Upper lobe of left lung (tissue), 6 donors: ENCODE measurements around the gene INTS14. TPM values are rescaled to one million over a fixed set of nuclear protein-coding genes. Genes with fewer than 3 reads are reported as not detected.
A peak's percentile ranks its signal among the peaks of the same experiment; 100 is the strongest.
"Not testable (repeated sequence)": the region's sequence is repeated elsewhere in the genome, so short reads cannot be mapped to it uniquely, and the experiment has no call there.

Source experiments
- ATAC-seq, 2 donors: fragments of 200-7000 bp; cut with Tn5 transposase; one replicate each; pipeline ENCODE4 v1.9.1; 2022; ENCODE audit warnings: mild to moderate bottlenecking in 2 of 2, moderate library complexity in 2 of 2; ENCODE audit not compliant: low FRiP score in 2 of 2
- DNase-seq, 2 donors: peaks; one replicate each; pipeline ENCODE4 v3.0.0-alpha.2; 2019 to 2020
- H3K27ac ChIP-seq, 4 donors: fragments of 200-600 bp; sonication (generic); one replicate each; pipeline ENCODE4 v1.5.1; 2016 to 2019
- H3K27me3 ChIP-seq, 4 donors: fragments of 200-600 bp; sonication (generic); one replicate each; pipeline ENCODE4 v1.5.1; 2017 to 2019
- H3K36me3 ChIP-seq, 4 donors: fragments of 200-600 bp; sonication (generic); one replicate each; pipeline ENCODE4 v1.5.1; 2016 to 2019
- H3K4me1 ChIP-seq, 4 donors: fragments of 200-600 bp; sonication (generic); one replicate each; pipeline ENCODE4 v1.5.1; 2018 to 2019
- H3K4me3 ChIP-seq, 4 donors: fragments of 200-600 bp; sonication (generic); one replicate each; pipeline ENCODE4 v1.5.1; 2017 to 2019; ENCODE audit warnings: mild to moderate bottlenecking in 2 of 4, moderate library complexity in 1 of 4
- H3K9me3 ChIP-seq, 4 donors: fragments of 200-600 bp; sonication (generic); one replicate each; pipeline ENCODE4 v1.5.1; 2018 to 2019
- EP300 ChIP-seq, 4 donors: sonication (generic); formaldehyde crosslinking; IDR thresholded peaks; one replicate each; pipeline ENCODE4 v1.5.1; 2017; ENCODE audit warnings: antibody characterized with exemption in 4 of 4, control low read depth in 2 of 4
- POLR2A ChIP-seq, 4 donors: fragments of 450-650 bp; IDR thresholded peaks; one replicate each; pipeline ENCODE4 v1.5.1; 2016 to 2017; ENCODE audit warnings: antibody characterized with exemption in 4 of 4, mild to moderate bottlenecking in 2 of 4
- POLR2AphosphoS5 ChIP-seq, 2 donors: sonication (generic); formaldehyde crosslinking; IDR thresholded peaks; one replicate each; pipeline ENCODE4 v1.5.1; 2017; ENCODE audit warnings: antibody characterized with exemption in 2 of 2
- WGBS, 2 donors: methylation state at CpG; one replicate each; pipeline ENCODE4 v1.1.5; 2017 to 2018; 5-methylcytosine and 5-hydroxymethylcytosine counted together
- total RNA-seq, 6 donors: library from RNA; depleted of rRNA in 4 of 6; stranded (reverse); fragments of >200 nt in 4 of 6; gene quantifications; one replicate each; pipeline versions ENCODE4 v1.1.0 to v1.2.1, GENCODE V29; 2016 to 2021
- TF ChIP-seq, protein P1 (sequence below), 6 experiments: fragments of 450-650 bp in 4 of 6; fragments of 200-600 bp in 2 of 6; sonication (generic) in 2 of 6; IDR thresholded peaks; one replicate each; pipeline ENCODE4 v1.5.1; 2016 to 2019; ENCODE audit warnings: antibody characterized with exemption in 6 of 6
- donor health status: DM: no; HTN: no; CAD: no; lungs with moderate emphysema.
- donor health status: DM: no; HTN: yes; CAD: no; lungs with severe emphysema.

Gene INTS14
- total RNA-seq, 6 donors from 2014 or later = 25.1 to 44.4 (median 30.0) TPM

DNA sequence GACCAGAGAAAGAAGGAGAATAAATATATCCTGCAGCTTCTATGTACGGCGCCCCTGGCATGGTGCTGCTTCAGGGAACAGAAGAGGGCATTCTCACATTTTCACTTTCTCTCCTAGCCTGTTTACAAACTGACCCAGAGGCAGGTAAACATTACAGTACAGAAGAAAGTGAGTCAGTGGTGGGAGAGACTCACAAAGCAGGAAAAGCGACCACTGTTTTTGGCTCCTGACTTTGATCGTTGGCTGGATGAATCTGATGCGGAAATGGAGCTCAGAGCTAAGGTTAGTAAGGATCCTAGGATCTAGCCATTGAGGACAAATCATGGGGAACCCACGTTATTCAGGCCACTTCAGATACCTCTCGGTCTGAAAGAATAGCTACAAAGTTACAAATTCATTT, 54.3 kb downstream of the INTS14 start:
- no peak overlapping the region for H3K27ac ChIP-seq
- DNase-seq = no peak
- 94 to 98% methylated on average over 7 of the region's 7 CpGs for WGBS, 2 donors
- H3K36me3 ChIP-seq = peaks cover 2 to 41% (median 21%) of the 10 kb centered on the region in 4 donors
- ATAC-seq = peak in 1 of 2 donors; percentile 37
- H3K9me3 ChIP-seq = no peaks in the 10 kb centered on the region
- TF ChIP-seq POLR2AphosphoS5 (IDR thresholded peaks at IDR 0.05) (no peak), POLR2A (IDR thresholded peaks at IDR 0.05) (no peak), EP300 (IDR thresholded peaks at IDR 0.05) (no peak)
- TF ChIP-seq, protein P1, sequence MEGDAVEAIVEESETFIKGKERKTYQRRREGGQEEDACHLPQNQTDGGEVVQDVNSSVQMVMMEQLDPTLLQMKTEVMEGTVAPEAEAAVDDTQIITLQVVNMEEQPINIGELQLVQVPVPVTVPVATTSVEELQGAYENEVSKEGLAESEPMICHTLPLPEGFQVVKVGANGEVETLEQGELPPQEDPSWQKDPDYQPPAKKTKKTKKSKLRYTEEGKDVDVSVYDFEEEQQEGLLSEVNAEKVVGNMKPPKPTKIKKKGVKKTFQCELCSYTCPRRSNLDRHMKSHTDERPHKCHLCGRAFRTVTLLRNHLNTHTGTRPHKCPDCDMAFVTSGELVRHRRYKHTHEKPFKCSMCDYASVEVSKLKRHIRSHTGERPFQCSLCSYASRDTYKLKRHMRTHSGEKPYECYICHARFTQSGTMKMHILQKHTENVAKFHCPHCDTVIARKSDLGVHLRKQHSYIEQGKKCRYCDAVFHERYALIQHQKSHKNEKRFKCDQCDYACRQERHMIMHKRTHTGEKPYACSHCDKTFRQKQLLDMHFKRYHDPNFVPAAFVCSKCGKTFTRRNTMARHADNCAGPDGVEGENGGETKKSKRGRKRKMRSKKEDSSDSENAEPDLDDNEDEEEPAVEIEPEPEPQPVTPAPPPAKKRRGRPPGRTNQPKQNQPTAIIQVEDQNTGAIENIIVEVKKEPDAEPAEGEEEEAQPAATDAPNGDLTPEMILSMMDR (IDR thresholded peaks at IDR 0.05) = no peak
- H3K4me1 ChIP-seq = no peaks in the 10 kb centered on the region
- H3K27me3 ChIP-seq = no peaks in the 10 kb centered on the region
- H3K4me3 ChIP-seq = no peak overlapping the region

DNA sequence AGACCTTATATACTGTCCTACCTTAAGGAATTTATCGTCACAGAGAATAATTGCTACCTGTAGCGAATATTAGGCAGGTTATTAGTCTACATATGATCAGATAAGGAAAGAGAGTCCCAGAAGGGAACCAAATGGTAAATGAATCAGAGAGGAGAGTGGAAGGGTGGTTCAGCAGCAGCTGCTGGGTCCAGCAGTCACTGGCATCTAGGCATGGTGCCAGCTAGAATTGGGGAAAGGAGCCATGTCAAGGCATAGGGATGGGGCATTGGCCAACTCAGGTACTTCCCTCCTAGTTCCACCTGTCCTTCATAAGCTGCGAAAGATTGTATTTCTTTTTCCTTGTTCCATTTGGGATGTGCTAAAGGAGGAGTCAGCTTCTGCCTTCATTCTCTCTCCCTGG, 57.2 kb downstream of the INTS14 start:
- no peak for ATAC-seq
- TF ChIP-seq POLR2A (IDR thresholded peaks at IDR 0.05) (no peak), EP300 (IDR thresholded peaks at IDR 0.05) (no peak), POLR2AphosphoS5 (IDR thresholded peaks at IDR 0.05) (no peak)
- TF ChIP-seq, protein P1 (IDR thresholded peaks at IDR 0.05) = no peak

DNA sequence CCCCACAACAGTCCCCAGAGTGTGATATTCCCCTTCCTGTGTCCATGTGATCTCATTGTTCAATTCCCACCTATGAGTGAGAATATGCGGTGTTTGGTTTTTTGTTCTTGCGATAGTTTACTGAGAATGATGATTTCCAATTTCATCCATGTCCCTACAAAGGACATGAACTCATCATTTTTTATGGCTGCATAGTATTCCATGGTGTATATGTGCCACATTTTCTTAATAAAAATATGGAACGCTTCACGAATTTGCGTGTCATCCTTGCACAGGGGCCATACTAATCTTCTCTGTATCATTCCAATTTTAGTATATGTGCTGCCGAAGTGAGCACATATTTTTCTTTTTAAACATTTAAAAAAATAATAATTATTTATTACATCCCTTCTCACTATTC, 58.1 kb downstream of the INTS14 start:
- 98 to 99% methylated on average over 5 of the region's 6 CpGs for WGBS, 2 donors
- not testable (repeated sequence) for H3K4me3 ChIP-seq, H3K27me3 ChIP-seq, H3K9me3 ChIP-seq, ATAC-seq, DNase-seq, H3K27ac ChIP-seq, H3K4me1 ChIP-seq
- H3K36me3 ChIP-seq = peaks cover 2 to 24% (median 10%) of the 10 kb centered on the region in 4 donors

More for the DNA sequence above, 57.2 kb downstream of the INTS14 start:
- peaks cover 2 to 32% (median 13%) of the 10 kb centered on the region in 4 donors for H3K36me3 ChIP-seq
- H3K9me3 ChIP-seq = no peaks in the 10 kb centered on the region
- H3K27me3 ChIP-seq = no peaks in the 10 kb centered on the region
- 95 to 97% methylated on average over 3 of the region's 3 CpGs for WGBS, 2 donors
- H3K27ac ChIP-seq = no peak overlapping the region
- no peak for DNase-seq
- H3K4me3 ChIP-seq = no peak overlapping the region
- peaks cover 0 to 4% (median 0%) of the 10 kb centered on the region in 4 donors for H3K4me1 ChIP-seq

DNA sequence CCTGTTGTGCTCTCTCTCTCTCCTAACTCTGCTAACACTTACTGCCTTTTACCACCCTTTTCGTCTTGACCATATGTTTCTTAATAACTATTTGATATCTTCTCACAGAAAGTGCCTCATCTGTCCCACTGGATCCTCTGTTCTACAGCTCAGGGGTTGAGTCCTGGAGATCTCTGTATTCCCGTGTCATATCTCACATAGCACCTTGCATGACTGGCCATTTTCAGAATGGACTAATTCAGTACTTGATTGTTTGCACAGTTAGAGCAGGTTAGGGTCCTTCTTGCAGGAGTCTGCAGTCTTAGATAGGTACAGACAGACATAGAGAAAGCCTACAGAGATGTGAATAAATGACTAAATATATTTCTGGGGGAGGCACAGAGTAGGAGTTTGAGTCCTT, 59.7 kb downstream of the INTS14 start:
- H3K4me3 ChIP-seq = no peak overlapping the region
- H3K4me1 ChIP-seq = peaks cover 0 to 4% (median 0%) of the 10 kb centered on the region in 4 donors
- DNase-seq (no peak), ATAC-seq (no peak)
- TF ChIP-seq EP300 (IDR thresholded peaks at IDR 0.05) = no peak
- TF ChIP-seq POLR2AphosphoS5 (IDR thresholded peaks at IDR 0.05) = no peak
- TF ChIP-seq, protein P1 (IDR thresholded peaks at IDR 0.05) = no peak
- no peak for TF ChIP-seq POLR2A (IDR thresholded peaks at IDR 0.05)
- no peaks in the 10 kb centered on the region for H3K9me3 ChIP-seq
- H3K27ac ChIP-seq = no peak overlapping the region
- peaks cover 0 to 13% (median 5%) of the 10 kb centered on the region in 4 donors for H3K36me3 ChIP-seq
- no peaks in the 10 kb centered on the region for H3K27me3 ChIP-seq
- 56 to 80% methylated on average over 2 of the region's 2 CpGs for WGBS, 2 donors

GRCh38 chr15:65550681-65551098, 60.2 kb downstream of the INTS14 start:
- ATAC-seq = no peak
- 62 to 73% methylated on average over 3 of the region's 3 CpGs for whole genome bisulfite sequencing, 2 donors

GRCh38 chr15:65549288-65549687, 61.6 kb downstream of the INTS14 start:
- not testable (repeated sequence) for H3K4me3 ChIP-seq, H3K36me3 ChIP-seq, ATAC-seq, H3K27ac ChIP-seq, H3K9me3 ChIP-seq, DNase-seq, H3K4me1 ChIP-seq, H3K27me3 ChIP-seq
- 95 to 96% methylated on average over 9 of the region's 9 CpGs for WGBS, 2 donors

More at GRCh38 chr15:65550681-65551098, 60.2 kb downstream of the INTS14 start:
- no peaks in the 10 kb centered on the region for H3K9me3 ChIP-seq
- H3K27me3 ChIP-seq = no peaks in the 10 kb centered on the region
- H3K4me3 ChIP-seq = no peak overlapping the region
- TF ChIP-seq EP300 (IDR thresholded peaks at IDR 0.05) = no peak
- no peak for TF ChIP-seq POLR2AphosphoS5 (IDR thresholded peaks at IDR 0.05)
- TF ChIP-seq, protein P1 (IDR thresholded peaks at IDR 0.05) = no peak
- TF ChIP-seq POLR2A (IDR thresholded peaks at IDR 0.05) = no peak
- no peak overlapping the region for H3K27ac ChIP-seq
- H3K36me3 ChIP-seq = peaks cover 0 to 11% (median 3%) of the 10 kb centered on the region in 4 donors
- no peak for DNase-seq
- peaks cover 0 to 4% (median 0%) of the 10 kb centered on the region in 4 donors for H3K4me1 ChIP-seq
